NCI-H2227 treated with DMSO at 0.1 percent for 48 hours (cell line): ENCODE data around the gene KHDC1.
"Not testable (repeated sequence)": the region's sequence is repeated elsewhere in the genome, so short reads cannot be mapped to it uniquely, and the experiment has no call there.

Experiments
- DNase-seq: peaks from one replicate; lab custom pipeline; 2025; lab: John Stamatoyannopoulos, UW

KHDC1 gene

GRCh38 chr6:73262671-73263569, at the start of gene KHDC1:
Gene KHDC1 (minus strand): TSS chr6:73263196. CDS start chr6:73242517, 20,679 bp downstream.
- peak; percentile 44 for DNase-seq

- DNase-seq, result not testable (repeated sequence)
These were observed 47.5 kb upstream of the KHDC1 start for GRCh38 chr6:73310503-73310845.

DNA sequence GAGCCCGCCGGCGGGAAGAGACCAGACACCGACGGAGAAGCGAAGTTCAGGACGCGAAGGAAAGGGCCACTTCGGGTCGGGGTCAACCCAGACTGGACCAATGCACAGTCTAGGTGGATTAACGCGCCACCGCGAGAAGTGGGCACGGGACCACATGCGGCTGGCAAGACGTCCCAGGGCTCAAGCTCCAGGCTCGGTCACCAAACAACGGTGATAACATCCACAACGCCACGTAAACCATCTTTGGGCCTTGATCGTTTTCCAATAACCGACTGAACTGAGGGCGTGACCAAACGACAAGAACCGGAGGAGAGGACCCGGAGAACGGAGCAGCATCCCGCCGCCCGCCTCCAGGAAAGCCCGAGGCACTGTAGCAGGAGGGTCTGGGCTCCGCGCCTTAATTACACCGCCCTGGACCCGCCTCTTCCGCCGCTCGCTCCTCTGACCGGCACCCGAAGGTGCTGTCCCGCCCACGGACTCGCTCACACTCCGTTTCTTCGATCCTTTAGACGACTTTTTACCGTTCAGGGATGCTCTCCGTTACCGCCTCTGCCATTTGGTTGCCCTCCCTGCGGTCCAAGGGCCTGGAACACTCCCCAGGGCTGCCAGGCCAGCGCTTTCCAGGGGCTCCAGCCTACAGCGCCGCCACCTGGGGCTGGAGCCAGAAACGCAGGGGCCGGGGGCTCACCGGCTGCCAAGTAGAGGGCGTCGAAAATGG, 46.9 kb upstream of the KHDC1 start:
- peak; percentile 69 for DNase-seq

DNA sequence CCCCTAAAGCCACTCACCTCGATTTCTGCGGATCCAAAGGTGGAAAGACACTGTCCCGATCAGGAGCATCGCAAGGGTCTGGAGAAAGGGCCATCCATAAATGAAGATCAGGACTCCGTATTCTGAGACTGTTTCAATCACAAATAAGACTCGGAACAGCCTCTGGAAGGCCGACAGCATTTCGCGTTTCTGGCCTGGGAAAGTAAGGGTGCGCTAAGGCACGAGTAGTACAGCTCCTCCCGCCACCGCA, 46.5 kb upstream of the KHDC1 start:
- no peak for DNase-seq

DNA sequence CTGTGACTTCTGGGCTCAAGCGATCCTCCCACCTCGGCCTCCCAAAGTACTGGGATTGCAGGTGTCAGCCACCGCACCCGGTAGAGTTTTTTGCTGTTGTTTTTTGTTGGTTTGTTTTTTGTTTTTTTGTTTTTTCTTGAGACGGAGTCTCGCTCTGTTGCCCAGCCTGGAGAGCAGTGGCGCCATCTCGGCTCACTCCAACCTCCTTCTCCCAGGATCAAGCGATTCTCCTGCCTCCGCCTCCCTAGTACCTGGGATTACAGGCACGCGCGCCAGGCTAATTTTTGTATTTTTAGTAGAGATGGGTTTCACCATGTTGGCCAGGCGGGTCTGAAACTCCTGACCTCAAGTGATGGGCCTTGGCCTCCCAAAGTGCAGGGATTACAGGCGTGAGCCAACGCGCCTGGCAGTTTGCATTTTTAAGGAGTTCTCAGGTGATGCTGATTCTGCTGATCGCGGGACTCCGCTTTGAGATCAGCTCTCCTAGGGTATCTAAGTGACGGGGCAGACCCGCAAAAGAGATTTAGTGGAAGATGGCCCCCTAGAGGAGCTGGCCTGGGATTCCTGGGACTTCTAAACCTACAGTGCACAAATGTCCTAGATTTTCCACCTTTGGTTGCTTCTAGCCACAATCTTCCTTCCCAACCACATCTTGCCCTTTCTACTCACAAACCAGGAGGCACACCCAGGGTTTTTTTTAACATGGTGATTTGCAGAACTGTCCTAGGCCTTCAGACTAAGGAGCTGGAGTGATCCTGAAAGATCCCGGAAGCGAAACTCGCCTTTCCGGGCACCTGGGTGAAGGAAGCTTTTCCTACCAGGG, 45.9 kb upstream of the KHDC1 start:
- DNase-seq, result peak; percentile 52

DNA sequence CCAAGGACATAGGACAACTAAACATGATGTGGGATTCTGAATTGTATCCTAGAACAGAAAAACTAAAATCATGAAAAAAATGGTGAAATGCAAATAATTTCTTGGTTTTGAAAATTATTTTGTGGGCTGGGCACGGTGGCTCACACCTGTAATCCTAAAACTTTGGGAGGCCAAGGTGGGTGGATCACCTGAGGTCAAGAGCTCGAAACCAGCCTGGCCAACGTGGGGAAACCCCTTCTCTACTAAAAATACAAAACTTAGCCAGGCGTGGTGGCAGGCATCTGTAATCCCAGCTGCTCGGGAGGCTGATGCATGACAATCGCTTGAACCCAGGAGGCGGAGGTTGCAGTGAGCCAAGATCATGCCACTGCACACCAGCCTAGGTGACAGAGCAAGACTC, 40.8 kb upstream of the KHDC1 start:
- not testable (repeated sequence) for DNase-seq

DNA sequence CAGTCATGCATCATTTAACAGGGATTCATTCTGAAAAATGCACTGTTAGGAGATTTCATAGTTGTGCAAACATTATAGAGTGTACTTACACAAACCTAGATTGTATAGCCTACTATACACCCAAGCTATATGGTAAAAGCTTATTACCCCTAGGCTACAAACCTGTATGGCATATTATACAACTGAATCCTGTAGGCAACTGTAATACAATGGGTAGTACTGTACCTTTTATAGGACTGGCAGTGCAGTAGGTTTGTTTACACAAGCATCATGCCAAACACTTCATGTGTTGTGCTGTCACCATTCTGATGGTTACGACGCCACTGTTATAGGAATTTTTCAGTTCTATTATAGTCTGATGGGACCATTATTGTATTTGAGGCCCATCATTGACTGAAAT, 39.3 kb upstream of the KHDC1 start:
- DNase-seq, result no peak

DNA sequence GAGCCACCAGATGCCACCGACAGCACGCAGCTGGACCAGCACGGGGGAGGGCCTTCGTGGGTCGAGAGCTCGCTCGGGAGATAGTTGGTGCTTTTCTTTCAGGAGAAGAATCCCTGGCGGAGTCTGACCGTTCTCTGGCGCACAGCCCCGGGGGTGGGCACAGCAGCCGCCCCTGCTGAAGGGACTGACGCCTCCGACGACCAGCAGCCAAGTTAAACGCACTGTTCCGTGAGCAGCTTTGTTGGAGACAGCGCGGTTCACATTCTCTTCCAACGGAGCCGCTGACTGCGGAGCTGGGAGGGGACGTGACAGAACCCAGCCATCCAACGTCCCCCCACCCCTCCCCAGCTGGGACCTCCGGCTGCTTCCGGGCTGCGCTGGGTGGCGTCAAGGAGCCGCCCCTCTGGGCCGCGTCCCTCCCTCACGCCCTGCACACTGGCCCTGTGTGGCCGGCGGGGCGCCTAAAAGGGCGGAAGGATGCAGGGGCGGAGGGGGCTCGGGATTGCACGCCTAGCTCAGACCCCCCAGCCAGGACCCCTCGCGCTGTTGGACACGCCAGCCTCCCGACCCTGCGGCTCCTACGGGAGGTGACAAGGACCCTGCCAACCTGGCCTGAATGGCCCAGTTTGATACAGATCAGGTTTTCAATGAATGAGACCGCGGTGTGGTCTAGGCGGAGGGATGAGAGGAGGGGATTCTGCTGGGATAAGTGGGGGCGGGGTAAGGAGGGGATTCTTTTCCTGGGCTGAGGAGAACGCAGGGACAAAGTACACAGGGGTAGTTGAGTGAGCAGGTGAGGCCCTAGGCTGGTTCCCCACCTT, 36.4 kb upstream of the KHDC1 start:
- DNase-seq, result no peak

GRCh38 chr6:73293331-73293730, 30.3 kb upstream of the KHDC1 start:
- DNase-seq, result no peak

- no peak for DNase-seq
These were observed 27.4 kb upstream of the KHDC1 start for GRCh38 chr6:73290435-73290834.

GRCh38 chr6:73286752-73287151, 23.8 kb upstream of the KHDC1 start:
- no peak for DNase-seq

GRCh38 chr6:73285674-73286283, 22.8 kb upstream of the KHDC1 start:
- DNase-seq, result no peak

DNA sequence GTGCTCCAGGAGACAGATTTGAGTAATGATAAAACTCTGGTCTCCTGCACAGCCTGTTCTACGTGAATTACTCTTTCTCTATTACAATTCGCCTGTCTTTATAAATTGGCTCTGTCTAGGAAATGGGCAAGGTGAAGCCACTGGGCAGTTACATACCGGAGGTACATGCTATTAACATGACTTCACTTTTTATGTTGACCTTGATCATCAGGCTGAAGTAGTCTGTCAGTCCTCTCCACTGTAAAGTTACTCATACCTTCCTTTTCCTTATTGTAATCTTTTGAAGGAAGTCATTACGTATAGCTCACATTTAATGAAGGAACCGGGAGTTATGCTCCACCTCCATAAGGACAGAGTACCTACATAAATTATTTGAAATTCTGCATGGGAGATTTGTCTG, 19.9 kb upstream of the KHDC1 start:
- DNase-seq, result no peak

- DNase-seq, result not testable (repeated sequence)
These were observed 18.7 kb upstream of the KHDC1 start for GRCh38 chr6:73281684-73282083.

GRCh38 chr6:73269296-73269695, 6.3 kb upstream of the KHDC1 start:
- not testable (repeated sequence) for DNase-seq

DNA sequence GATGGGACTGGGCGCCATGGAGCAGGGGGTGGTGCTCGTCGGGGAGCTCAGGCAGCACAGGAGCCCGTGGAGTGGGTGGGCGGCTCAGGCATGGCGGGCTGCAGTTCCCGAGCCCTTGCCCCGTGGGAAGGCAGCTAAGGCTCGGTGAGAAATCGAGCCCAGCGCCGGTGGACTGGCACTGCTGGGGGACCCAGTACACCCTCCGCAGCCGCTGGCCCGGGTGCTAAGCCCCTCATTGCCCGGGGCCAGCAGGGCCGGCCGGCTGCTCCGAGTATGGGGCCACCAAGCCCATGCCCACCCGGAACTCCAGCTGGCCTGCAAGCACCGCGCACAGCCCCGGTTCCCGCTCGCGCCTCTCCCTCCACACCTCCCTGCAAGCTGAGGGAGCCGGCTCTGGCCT, 5.9 kb upstream of the KHDC1 start:
- DNase-seq, result not testable (repeated sequence)

- DNase-seq, result no peak
These were observed 1.4 kb upstream of the KHDC1 start for GRCh38 chr6:73264446-73264845.

GRCh38 chr6:73263570-73263909, 544 bp upstream of the KHDC1 start:
- DNase-seq, result no peak

DNA sequence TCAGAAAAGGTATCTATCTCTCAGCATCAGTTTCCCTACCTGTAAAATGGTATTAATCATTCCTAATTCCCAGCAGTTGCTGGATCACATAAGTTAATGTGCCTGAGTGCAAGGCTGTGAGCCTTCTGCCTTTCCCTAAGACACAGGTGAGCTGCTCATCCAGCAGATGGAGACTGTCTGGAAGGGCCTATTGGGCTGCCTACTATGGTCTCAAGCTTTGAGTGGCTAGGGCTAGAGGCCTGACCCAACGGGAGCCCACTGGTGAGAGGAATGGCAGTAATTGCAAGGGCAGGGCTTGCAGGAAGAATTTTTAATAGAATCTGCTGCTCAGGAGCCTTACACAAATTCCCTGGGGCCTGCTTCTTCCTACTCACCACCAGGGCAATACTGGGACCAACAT, 4.3 kb downstream of the KHDC1 start:
- no peak for DNase-seq

GRCh38 chr6:73254323-73254722, 8.7 kb downstream of the KHDC1 start:
- DNase-seq, result not testable (repeated sequence)

DNA sequence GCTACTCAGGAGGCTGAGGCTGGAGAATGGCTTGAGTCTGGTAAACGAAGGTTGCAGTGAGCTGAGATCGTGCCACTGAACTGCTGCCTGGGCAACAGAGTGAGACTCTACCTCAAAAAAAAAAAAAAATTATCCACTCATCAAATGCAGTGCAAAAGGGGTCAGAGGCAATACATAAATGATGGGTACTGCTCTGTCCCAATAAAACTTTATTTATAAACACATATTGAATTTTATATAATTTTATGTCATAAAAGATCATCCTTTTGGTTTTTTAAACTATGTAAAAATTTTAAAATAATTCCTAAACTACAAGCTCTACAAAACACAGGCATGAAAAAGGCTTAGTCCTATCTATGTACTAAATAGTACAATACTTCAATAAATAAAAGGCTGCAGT, 10.3 kb downstream of the KHDC1 start:
- DNase-seq, result no peak

DNA sequence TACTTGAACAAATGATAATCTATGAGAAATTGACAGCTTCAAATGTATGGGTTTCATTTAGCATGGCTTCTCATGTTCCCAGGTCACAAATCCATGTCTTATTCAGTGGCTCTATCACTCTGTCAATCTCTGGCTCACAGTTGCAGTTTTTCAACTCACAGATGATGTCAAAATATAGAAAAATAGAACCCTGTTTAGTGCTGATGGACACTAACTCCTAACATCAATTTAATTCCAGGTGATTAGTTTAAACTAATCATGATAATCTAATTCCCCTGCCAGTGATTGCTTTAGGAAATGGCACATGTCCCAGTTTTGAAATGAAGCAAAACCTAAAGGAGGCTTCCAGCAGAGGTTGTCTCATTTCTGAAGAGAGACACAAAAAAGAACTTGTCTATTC, 13.0 kb downstream of the KHDC1 start:
- DNase-seq, result no peak
